Neural progenitor cell (in vitro differentiated cells): Measurements from ENCODE around the gene GLIS1. TPM values are rescaled to one million over a fixed set of nuclear protein-coding genes. Genes with fewer than 3 reads are reported as not detected.
A peak's percentile ranks its signal among the peaks of the same experiment; 100 is the strongest.

Source experiments
- DNase-seq: peaks from one replicate; pipeline ENCODE4 v3.0.0-alpha.2; 2016; ENCODE audit warnings: low spot score
- H2AFZ ChIP-seq: fragments of 200-600 bp; sonication (generic); replicated peaks from 2 replicates; pipeline ENCODE4 v1.6.1; 2016; ENCODE audit warnings: antibody characterized with exemption
- H3F3A ChIP-seq: fragments of 200-600 bp; sonication (generic); 2 replicates; pipeline ENCODE4 v1.6.1; 2016; ENCODE audit warnings: antibody characterized with exemption, low read depth
- H3K27ac ChIP-seq: fragments of 200-600 bp; sonication (generic); 2 replicates; pipeline ENCODE4 v1.5.1; 2016; ENCODE audit warnings: mild to moderate bottlenecking
- H3K27me3 ChIP-seq: fragments of 200-600 bp; sonication (generic); 2 replicates; pipeline ENCODE4 v1.6.1; 2016; ENCODE audit warnings: mild to moderate bottlenecking, moderate library complexity
- H3K36me3 ChIP-seq: fragments of 200-600 bp; sonication (generic); 2 replicates; pipeline ENCODE4 v1.5.1; 2016
- H3K4me1 ChIP-seq: fragments of 200-600 bp; sonication (generic); 2 replicates; pipeline ENCODE4 v1.6.1; 2016; ENCODE audit warnings: mixed run types
- H3K4me2 ChIP-seq: fragments of 200-600 bp; sonication (generic); 2 replicates; pipeline ENCODE4 v1.6.1; 2016
- H3K4me3 ChIP-seq: fragments of 200-600 bp; sonication (generic); 2 replicates; pipeline ENCODE4 v1.5.1; 2016
- H3K79me2 ChIP-seq: fragments of 200-600 bp; sonication (generic); 2 replicates; pipeline ENCODE4 v1.6.1; 2016; ENCODE audit warnings: low read depth
- H3K9ac ChIP-seq: fragments of 200-600 bp; sonication (generic); 2 replicates; pipeline ENCODE4 v1.6.1; 2016
- H3K9me3 ChIP-seq: fragments of 200-600 bp; sonication (generic); 2 replicates; pipeline ENCODE4 v1.5.1; 2016; ENCODE audit warnings: low read depth
- H4K20me1 ChIP-seq: fragments of 200-600 bp; sonication (generic); 2 replicates; pipeline ENCODE4 v1.6.1; 2016; ENCODE audit warnings: low read depth
- H3K27ac Mint-ChIP-seq: 3 replicates; pipeline ENCODE4 v1.8.0; 2021; ENCODE audit warnings: mixed read lengths
- H3K27me3 Mint-ChIP-seq: 2 replicates; pipeline ENCODE4 v1.8.0; 2022; ENCODE audit warnings: low read depth, mild to moderate bottlenecking, inconsistent platforms, moderate library complexity, mixed read lengths; ENCODE audit not compliant: insufficient read depth
- H3K36me3 Mint-ChIP-seq: 3 replicates; pipeline ENCODE4 v1.8.0; 2021; ENCODE audit warnings: mixed read lengths
- H3K4me1 Mint-ChIP-seq: 3 replicates; pipeline ENCODE4 v1.8.0; 2021; ENCODE audit warnings: mixed read lengths
- H3K4me3 Mint-ChIP-seq: 3 replicates; pipeline ENCODE4 v1.8.0; 2021; ENCODE audit warnings: mild to moderate bottlenecking, moderate library complexity, mixed read lengths
- H3K9me3 Mint-ChIP-seq: 3 replicates; pipeline ENCODE4 v1.8.0; 2020; ENCODE audit warnings: mixed read lengths
- CTCF ChIP-seq: fragments of 200-600 bp; sonication (generic); IDR thresholded peaks from 2 replicates; pipeline ENCODE4 v1.5.1; 2017; ENCODE audit warnings: antibody characterized with exemption, mild to moderate bottlenecking
- EZH2 ChIP-seq: fragments of 200-600 bp; sonication (generic); IDR thresholded peaks from 2 replicates; pipeline ENCODE4 v1.6.1; 2017; ENCODE audit warnings: antibody characterized with exemption, mild to moderate bottlenecking, moderate library complexity
- EZH2phosphoT487 ChIP-seq: fragments of 200-600 bp; sonication (generic); IDR thresholded peaks from 2 replicates; pipeline ENCODE4 v1.6.1; 2017; ENCODE audit warnings: antibody characterized with exemption
- total RNA-seq: library from RNA; depleted of rRNA; stranded (reverse); fragments of >200 nt; gene quantifications from 2 replicates; pipeline ENCODE4 v1.2.3, GENCODE V29; 2015; ENCODE audit warnings: low replicate concordance

Gene GLIS1
- total RNA-seq, 1 donor from 2014 or later, result not detected

DNA sequence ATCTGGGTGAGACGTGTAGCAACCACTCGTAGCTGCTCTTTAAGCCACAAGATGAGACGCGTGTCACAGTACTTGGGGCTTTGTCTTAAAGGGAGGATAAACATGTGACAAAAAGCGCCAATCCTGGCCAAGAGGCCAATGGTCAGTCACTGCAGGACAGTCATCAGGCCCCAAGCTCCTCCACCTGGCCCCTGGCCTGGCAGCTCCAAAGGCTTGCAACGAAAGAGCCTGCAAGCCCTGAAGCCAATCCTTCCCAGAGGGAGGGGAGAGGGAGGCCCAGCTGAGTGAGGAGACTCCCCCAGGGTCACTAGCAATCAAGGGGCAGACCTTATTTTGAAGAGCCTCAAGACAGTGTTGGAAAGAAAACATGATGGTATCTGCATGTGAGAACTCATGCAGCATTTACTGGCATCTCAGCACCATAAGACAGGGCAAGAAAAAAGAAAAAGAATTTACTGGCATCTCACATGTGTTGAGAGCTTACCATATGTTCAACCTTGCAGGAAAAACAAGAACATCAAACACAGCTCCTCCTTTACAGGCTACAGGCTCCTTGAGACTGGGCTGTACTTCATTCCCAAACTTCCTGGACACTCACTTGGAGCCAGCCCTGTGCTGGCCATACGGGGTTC is 11.4 kb downstream of the GLIS1 start:
- H4K20me1 ChIP-seq, result no peaks in the 10 kb centered on the region
- no peak overlapping the region for H2AFZ ChIP-seq
- no peak for TF ChIP-seq CTCF
- TF ChIP-seq EZH2phosphoT487, result no peak
- TF ChIP-seq EZH2, result no peak
- peaks cover 10% of the 10 kb centered on the region for H3K27me3 ChIP-seq
- no peaks in the 10 kb centered on the region for H3K36me3 ChIP-seq
- Mint-ChIP-seq H3K36me3 (no peaks in the 10 kb centered on the region), H3K4me1 (peaks cover 12% of the 10 kb centered on the region), H3K27me3 (peaks cover 6% of the 10 kb centered on the region), H3K27ac (no peak overlapping the region), H3K9me3 (peaks cover 2% of the 10 kb centered on the region), H3K4me3 (no peak overlapping the region)
- H3K79me2 ChIP-seq, result no peaks in the 10 kb centered on the region
- H3K4me2 ChIP-seq, result no peak overlapping the region
- H3K9ac ChIP-seq, result no peak overlapping the region
- DNase-seq, result no peak
- no peak overlapping the region for H3K4me3 ChIP-seq
- no peaks in the 10 kb centered on the region for H3K9me3 ChIP-seq
- H3K4me1 ChIP-seq, result no peaks in the 10 kb centered on the region
- H3F3A ChIP-seq, result no peaks in the 10 kb centered on the region
- no peak overlapping the region for H3K27ac ChIP-seq

DNA sequence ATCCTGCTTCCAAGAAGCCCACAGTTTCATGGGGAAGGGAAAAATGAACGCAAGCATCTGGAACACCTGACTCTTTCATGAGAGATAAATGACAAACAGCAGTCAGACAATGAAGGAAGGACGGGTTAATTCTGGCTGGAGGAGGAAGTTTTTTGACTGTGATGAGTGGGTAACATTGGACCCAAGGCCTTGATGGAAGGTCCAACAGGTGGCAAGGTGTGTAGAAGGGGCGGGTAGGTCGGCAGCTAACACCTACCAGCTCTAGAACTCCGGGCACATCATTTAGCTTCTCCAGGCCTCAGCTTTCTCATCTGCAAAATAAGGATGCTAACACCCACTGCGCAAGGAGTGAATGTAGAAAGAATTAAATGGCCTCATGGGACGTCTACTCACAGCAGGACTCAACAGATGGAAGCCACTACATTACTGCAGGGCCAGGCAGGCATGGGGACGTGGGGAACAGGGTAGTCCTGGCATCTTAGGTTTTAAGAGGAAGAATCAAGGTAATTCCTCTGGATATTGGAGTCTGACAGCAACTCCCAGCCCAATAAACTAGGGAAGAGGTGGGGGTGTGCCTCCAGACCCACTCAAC is 12.9 kb downstream of the GLIS1 start:
- Histone ChIP-seq H4K20me1 (no peaks in the 10 kb centered on the region), H3K4me3 (no peak overlapping the region), H3K4me2 (no peak overlapping the region), H3K27me3 (no peaks in the 10 kb centered on the region), H3F3A (no peaks in the 10 kb centered on the region), H3K9me3 (no peaks in the 10 kb centered on the region), H3K9ac (no peak overlapping the region), H3K36me3 (no peaks in the 10 kb centered on the region), H2AFZ (no peak overlapping the region), H3K27ac (no peak overlapping the region), H3K79me2 (no peaks in the 10 kb centered on the region), H3K4me1 (no peaks in the 10 kb centered on the region)
- no peak for TF ChIP-seq EZH2
- TF ChIP-seq EZH2phosphoT487, result no peak
- no peak for TF ChIP-seq CTCF
- H3K27me3 Mint-ChIP-seq, result peaks cover 3% of the 10 kb centered on the region
- H3K27ac Mint-ChIP-seq, result no peak overlapping the region
- no peak for DNase-seq
- no peak overlapping the region for H3K4me3 Mint-ChIP-seq
- H3K36me3 Mint-ChIP-seq, result no peaks in the 10 kb centered on the region
- H3K4me1 Mint-ChIP-seq, result peaks cover 12% of the 10 kb centered on the region
- H3K9me3 Mint-ChIP-seq, result peaks cover 2% of the 10 kb centered on the region

GRCh38 chr1:53725238-53725689 is 13.7 kb downstream of the GLIS1 start:
- Histone ChIP-seq H4K20me1 (no peaks in the 10 kb centered on the region), H3K27ac (no peak overlapping the region), H3F3A (no peaks in the 10 kb centered on the region), H3K79me2 (no peaks in the 10 kb centered on the region), H3K27me3 (no peaks in the 10 kb centered on the region), H3K4me2 (no peak overlapping the region), H3K4me1 (no peaks in the 10 kb centered on the region), H3K9me3 (no peaks in the 10 kb centered on the region), H2AFZ (peak overlapping the region; percentile 57), H3K9ac (no peak overlapping the region), H3K36me3 (no peaks in the 10 kb centered on the region), H3K4me3 (no peak overlapping the region)
- TF ChIP-seq EZH2phosphoT487, result no peak
- no peak for TF ChIP-seq EZH2
- TF ChIP-seq CTCF, result peak; percentile 55
- H3K4me3 Mint-ChIP-seq, result no peak overlapping the region
- peaks cover 12% of the 10 kb centered on the region for H3K4me1 Mint-ChIP-seq
- H3K9me3 Mint-ChIP-seq, result peaks cover 2% of the 10 kb centered on the region
- H3K36me3 Mint-ChIP-seq, result no peaks in the 10 kb centered on the region
- peaks cover 3% of the 10 kb centered on the region for H3K27me3 Mint-ChIP-seq
- H3K27ac Mint-ChIP-seq, result no peak overlapping the region
- peak; percentile 72 for DNase-seq
